Measurements from ENCODE around the gene NYAP1.
"Not testable (repeated sequence)": the region's sequence is repeated elsewhere in the genome, so short reads cannot be mapped to it uniquely, and the experiment has no call there.

The NYAP1 gene

DNA sequence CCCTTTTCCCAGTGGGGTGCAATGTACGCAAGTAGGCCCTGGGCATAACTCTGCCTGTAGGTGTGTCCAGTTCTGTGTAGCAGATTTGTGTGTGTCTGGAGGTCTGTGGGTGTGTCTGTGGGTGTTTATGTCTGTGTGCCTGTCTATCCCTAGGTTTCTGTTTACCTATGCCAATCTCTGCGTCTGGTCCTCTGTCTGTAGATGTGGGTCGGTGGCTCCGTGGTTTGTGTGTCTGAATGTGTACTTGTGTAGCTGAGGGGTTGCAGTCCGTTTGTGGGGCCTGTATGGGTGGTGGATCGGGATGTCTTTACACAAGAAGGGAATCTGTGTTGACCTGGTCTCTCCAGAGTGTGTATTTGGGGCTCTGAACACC, 932 bp downstream of the NYAP1 start:
- no peak for DNase-seq

DNA sequence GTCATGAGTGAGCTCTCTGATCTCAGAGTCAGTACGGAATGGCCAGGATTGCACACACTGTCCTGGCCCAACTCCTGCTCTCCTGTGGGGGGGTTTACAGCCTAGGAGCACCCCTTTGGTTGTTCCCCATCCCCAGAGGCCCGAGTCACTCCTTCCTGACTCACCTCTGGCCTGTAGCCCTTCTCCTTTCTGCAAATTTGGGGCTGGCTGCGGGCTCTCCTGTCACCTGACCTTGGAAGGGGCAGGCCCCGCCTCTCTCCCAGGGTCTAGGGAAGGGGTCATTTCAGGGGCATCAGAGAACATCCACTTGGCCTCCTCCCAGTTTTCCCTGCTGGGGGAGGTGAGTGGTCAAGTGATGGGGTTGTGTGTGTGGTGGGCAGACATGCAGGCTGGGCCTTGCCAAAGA, 1.7 kb downstream of the NYAP1 start:
- no peak for DNase-seq

DNA sequence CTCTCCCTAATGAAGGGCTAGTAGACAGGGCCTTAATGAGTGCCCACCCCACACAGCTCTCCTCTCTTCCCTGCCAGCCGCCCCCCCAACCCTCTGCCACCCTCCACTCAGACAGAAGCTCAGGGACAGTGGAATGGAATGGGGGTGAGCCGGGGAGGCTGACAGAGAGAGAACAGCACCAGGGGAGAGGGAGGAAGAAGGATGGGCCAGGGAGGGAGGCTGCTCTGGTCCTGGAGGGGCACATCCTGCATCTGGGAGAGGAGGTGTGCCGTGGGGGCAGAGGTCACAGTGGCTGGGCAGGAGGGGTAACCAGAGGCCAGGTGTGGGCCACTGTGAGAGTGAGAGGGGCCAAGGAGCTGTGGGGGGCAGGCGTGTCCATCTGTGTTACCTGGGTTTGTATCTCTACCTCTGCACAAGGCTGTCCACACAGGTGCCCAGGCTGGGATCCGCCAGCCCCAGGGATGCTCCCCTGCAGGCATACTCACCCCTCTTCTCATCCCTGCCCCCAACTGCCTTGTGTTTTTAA, 2.4 kb downstream of the NYAP1 start:
- no peak for DNase-seq

DNA sequence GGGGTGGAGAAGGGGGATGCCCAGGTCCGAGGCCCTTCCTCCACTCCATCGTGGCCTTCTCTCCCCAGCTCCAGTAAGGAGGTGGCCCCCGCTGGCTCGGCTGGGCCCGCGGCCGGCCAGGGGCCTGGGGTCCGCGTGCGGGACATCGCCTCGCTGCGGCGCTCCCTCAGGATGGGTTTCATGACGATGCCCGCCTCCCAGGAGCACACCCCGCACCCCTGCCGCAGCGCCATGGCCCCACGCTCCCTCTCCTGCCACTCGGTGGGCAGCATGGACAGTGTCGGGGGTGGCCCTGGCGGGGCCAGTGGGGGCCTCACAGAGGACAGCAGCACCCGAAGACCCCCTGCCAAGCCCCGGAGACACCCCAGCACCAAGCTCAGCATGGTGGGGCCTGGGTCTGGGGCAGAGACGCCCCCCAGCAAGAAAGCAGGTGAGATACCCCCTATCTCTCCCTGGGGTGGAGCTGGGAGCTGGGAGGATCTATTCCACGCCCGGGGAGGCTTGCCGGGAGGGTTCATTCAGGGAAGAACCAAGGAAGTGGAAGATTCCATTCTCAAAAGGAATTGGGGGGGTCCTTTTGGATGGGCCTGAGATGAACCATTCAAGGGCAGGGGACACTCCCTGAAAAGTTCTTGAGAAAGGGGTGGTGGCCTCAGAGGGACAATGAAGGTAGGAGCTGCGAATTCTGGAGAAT, 3.2 kb downstream of the NYAP1 start:
- no peak for DNase-seq

DNA sequence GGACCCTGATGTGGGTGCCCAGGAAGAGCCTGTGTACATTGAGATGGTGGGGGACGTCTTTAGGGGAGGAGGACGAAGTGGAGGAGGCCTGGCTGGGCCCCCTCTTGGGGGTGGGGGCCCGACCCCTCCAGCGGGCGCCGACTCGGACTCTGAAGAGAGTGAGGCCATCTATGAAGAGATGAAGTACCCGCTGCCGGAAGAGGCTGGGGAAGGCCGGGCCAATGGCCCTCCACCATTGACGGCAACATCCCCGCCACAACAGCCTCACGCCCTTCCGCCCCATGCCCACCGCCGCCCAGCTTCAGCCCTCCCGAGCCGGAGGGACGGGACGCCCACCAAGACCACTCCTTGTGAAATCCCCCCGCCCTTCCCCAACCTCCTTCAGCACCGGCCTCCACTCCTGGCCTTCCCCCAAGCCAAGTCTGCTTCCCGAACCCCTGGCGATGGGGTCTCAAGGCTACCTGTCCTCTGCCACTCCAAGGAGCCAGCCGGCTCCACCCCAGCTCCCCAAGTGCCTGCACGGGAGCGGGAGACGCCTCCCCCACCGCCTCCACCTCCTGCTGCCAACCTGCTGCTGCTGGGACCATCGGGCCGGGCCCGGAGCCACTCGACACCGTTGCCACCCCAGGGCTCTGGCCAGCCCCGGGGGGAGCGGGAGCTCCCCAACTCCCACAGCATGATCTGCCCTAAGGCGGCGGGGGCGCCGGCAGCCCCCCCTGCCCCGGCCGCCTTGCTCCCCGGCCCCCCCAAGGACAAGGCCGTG, 4.8 kb downstream of the NYAP1 start:
- DNase-seq, result no peak

DNA sequence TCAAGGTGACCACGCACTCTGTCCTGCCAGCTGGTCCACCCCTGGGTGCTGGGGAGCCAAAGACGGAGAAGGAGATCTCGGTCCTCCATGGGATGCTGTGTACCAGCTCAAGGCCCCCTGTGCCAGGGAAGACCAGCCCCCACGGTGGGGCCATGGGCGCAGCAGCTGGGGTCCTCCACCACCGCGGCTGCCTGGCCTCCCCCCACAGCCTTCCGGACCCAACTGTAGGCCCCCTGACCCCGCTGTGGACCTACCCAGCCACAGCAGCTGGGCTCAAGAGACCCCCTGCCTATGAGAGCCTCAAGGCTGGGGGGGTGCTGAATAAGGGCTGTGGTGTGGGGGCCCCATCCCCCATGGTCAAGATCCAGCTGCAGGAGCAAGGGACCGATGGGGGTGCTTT, 5.4 kb downstream of the NYAP1 start:
- DNase-seq, result no peak

DNA sequence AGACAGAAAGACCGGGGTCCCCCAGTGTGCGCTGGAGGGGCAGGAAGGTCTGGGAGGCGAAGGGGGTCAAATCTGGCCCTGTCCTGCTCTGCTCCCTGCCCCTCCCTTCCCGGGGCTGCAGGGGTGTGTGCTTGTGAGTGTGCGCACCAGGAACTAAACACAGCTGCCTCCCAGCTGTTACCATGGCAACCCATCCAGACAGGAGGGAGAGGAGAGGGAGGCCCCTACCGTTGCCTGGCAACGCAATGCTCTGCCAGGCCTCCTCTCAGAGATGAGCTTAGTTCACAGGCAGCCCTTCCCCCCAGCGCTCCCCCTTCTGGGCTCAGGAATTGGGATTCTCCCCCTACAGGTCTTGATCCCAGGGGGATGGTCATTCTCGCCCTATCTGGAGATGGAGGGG, 6.1 kb downstream of the NYAP1 start:
- DNase-seq, result peak; percentile 35

DNA sequence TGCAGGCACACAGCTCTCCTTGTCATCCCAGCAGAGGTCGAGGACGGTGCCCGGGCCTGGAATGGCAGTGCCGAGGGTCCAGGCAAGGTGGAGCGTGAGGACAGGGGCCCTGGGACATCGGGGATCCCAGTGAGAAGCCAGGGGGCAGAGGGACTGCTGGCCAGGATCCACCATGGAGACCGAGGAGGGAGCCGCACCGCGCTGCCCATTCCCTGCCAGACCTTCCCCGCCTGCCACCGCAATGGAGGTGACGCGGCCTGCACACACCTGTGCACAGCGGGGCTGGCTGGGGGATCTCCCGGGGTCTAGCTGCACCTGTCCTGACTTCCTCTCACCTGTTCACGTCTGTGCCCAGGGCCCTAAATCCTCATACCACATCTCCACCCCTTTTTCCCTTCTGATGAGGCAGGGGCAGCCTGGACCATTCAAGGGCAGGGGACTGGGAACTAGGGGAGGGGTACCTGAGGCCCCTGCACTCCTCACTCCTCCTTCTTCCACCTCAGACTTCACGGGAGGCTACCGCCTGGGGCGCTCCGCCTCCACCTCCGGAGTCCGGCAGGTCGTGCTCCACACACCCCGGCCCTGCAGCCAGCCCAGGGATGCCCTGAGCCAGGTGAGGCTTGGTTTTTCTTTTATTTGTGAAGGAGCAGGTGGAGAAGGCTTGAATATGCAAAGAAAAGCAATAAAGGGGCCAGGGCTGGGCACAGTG, 6.9 kb downstream of the NYAP1 start:
- DNase-seq, result no peak

DNA sequence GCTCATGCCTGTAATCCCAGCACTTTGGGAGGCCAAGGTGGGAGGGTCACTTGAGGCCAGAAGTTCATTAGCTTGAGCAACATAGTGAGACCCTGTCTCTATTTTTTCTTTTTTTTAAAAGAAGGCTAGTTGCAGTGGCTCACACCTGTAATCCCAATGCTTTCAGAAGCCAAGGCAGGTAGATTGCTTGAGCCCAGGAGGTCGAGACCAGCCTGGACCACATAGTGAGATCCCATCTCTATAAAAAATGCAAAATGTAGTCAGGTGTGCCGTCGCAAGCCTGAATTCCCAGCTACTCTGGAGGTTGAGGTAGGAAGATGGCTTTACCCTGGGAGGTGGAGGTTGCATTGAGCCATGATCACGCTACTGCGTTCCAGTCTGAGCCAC, 7.5 kb downstream of the NYAP1 start:
- no peak for DNase-seq

DNA sequence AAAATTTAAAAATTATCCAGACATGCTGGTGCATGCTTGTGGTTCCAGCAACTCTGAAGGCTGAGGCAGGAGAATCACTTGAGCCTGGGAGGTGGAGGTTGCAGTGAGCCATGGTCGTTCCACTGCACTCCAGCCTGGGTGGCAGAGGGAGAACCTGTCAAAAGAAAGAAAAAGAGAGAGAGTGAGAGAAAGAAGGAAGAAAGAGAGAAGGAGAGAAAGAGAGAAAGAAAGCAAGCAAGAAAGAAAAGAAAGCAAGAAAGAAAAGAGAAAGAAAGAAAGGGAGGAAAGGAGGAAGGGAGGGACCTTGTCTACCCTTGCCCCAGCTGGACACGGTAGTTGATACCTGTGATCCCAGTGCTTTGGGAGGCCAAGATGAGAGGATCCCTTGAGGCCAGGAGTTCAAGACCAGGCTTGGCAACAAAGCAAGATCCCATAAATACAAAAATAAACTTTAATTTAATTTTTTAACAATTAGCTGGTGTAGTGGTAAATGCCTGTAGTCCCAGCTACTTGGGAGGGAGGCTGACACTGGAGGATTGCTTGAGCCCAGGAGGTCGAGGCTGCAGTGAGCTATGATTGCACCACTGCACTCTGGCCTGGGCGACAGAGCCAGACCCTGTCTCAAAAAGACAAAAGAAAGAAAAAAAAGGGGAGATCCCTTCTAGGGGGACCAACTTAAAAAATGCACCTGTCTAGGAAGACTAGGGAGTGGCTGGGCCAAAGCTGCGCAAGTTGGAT, 9.2 kb downstream of the NYAP1 start:
- DNase-seq, result no peak

DNA sequence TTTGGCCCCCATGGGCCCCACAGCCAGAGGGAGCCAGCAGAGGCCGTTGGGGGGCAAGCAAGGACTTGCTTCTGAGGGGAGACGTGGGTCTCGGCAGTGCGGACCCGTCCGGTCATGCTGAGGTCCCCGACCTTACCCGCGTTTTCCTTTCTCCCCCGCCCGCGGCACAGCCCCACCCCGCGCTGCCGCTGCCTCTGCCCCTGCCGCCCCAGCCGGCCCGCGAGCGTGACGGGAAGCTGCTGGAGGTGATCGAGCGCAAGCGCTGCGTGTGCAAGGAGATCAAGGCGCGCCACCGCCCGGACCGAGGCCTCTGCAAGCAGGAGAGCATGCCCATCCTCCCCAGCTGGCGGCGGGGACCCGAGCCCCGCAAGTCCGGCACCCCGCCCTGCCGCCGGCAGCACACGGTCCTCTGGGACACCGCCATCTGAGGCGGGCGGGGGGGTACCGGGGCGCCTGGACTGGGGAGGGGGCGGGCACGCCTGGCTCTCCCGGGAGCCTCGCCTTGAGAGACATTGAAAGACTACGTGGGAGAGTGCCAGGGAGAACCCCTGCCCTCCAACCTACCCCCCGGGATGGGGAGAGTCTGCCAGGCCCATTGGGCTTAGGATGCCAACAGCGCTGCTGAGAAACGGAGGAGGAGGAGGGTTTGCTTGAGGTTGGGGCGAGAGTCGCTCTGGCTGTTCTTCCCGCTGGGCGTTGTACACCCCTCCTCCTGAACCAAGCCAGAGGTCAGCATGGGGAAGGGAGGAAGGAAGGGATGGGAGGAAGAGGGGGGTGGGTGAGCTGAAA, 9.9 kb downstream of the NYAP1 start:
- DNase-seq, result peak; percentile 33

DNA sequence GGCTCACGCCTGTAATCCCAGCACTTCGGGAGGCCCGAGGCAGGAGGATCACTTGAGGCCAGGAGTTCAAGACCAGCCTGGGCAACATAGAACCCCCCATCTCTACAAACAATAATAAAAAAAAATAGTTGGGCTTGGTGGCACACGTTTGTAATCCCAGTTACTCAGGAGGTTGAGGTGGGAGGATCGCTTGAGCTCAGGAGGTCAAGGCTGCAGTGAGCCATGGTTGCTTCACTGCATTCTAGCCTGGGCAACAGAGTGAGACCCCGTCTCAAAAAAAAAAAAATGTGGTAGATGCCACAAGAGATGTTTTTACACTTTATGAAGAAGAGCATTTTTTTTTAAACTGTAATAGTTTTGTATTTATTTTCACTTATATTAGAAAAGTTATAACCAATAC, 12.8 kb downstream of the NYAP1 start:
- no peak for DNase-seq

DNA sequence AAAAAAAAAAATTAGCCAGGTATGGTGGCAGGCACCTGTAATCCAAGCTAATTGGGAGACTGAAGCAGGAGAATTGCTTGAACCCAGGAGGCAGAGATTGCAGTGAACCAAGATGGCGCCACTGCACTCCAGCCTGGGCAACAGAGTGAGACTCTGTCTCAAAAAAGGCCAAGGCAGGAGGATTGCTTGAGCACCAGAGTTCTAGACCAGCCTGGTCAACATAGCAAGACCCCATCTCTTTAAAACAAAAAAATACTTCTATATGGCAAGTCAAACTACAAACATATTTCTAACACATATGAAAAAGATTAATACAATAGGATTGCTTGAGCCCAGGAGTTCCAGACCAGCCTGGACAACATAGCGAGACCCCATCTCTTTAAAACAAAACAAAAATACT, 17.0 kb downstream of the NYAP1 start:
- not testable (repeated sequence) for DNase-seq

DNA sequence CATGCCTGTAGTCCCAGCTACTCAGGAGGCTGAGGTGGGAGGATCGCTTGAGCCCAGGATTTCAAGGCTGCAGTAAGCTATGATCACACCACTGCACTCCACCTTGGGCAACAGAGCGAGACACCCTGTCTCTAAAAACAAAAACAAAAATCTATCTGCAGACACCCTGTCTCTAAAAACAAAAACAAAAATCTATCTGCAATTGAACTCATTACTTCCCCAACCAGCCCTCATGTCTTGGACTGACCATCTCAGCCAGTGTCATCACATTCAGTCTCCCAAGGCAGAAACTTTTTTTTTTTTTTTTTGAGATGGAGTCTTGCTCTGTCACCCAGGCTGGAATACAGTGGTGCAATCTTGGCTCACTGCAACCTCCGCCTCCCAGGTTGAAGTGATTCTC, 20.3 kb downstream of the NYAP1 start:
- DNase-seq, result not testable (repeated sequence)

DNA sequence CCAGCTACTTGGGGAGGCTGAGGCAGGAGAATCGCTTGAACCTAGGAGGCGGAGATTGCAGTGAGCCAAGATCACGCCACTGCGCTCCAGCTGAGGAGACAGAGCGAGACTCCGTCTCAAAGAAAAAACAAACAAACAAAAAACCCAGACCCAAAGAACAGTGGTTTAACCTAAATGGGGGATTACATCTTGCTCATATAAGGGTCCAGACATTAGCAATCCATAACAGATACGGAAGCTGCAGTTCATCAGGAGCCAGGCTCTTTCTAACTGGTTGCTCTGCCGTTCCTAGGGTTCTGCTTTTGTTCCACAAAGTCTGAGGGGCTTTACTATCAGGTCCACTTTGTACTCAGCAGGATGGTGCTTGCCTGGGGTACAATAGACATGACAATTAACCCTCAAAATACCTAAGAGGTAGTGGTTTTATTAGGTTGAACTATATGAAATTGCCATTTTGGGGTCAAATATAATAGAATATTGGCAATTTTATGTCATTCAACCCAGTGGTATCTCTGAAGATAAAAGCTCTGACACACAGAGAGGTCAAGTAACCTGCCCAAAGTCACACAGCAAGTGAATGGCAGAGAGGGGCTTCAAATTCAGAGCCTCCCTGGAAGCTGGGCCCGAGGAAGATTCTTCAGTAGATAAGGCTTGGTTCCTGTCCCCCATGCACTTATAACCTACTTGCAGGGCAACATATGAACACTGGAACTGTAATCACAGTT, 21.3 kb downstream of the NYAP1 start:
- no peak for DNase-seq

DNA sequence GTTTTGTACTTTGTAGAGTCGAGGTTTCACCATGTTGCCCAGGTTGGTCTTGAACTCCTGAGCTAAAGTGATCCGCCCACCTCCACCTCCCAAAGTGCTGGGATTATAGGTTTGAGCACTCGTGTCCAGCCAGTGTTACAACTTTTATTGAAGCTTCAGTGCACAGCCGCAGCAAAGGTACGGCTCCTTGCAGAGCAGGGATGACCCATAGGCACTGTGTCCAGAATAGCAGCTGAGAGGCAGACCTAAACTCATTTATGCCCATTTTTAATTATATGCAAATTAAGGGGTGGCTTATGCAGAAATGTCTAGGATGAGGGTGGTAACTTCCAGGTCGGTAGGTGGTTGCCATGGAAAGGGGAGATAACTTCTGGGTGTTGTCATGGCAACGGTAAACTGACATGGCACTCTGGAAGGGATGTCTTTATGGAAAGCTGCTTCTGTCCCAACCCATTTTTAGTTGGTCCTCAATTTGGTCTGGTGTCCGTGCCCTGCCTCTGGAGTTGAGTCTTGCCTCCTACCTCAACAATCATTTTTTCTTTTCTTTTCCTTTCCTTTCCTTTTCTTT, 22.7 kb downstream of the NYAP1 start:
- no peak for DNase-seq

DNA sequence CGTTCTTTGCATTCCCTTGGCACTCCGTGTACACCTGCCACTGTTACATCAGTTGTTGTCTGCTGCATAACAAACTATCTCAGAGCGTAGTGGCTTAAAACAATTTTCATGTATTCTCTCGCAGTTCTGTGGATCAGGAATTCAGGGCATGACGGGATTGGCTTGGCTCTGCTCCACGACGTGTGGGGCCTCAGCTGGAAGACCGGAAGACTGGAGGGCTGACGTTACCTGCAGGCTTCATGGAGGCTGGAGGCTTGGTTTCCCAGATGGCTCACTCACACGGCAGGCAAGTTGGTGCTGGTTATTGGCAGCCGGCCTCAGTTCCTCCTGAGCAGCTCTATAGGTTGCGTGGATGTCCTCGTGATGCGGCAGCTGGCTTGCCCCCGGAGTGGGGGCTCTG, 25.5 kb downstream of the NYAP1 start:
- DNase-seq, result no peak

DNA sequence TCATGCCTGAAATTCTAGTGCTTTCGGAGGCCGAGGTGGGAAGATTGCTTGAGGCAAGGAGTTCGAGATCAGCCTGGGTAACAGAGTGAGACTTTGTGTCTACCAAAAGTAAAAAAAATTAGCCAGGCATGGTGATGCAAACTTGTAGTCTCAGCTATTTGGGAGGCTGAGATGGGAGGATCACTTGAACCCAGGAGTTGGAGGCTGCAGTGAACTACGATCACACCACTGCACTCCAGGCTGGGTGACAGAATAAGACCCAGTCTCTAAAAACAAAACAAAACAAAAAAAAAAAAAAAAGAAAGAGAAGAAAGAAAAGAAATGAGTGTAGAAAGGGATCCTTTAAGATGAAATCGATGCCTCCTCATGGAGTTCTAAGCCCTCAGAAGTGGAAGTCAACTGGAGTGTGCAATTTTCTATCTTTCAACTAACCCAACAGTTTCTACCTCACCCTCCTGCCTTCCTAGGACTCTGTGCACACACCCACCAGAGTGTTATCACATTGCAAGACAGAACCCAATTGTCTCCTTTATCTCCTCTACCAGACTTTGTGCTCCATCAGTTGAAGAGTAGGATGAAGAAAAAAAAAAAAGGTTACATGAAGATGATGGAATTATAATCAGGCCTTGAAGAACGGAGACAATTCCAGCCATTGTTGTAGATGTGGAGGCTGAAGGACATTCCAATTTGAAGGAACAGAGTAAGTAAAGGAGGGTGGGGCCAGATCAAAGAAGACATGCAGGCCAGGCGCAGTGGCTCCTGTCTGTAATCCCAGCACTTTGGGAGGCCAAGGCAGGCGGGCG, 26.9 kb downstream of the NYAP1 start:
- DNase-seq, result no peak

DNA sequence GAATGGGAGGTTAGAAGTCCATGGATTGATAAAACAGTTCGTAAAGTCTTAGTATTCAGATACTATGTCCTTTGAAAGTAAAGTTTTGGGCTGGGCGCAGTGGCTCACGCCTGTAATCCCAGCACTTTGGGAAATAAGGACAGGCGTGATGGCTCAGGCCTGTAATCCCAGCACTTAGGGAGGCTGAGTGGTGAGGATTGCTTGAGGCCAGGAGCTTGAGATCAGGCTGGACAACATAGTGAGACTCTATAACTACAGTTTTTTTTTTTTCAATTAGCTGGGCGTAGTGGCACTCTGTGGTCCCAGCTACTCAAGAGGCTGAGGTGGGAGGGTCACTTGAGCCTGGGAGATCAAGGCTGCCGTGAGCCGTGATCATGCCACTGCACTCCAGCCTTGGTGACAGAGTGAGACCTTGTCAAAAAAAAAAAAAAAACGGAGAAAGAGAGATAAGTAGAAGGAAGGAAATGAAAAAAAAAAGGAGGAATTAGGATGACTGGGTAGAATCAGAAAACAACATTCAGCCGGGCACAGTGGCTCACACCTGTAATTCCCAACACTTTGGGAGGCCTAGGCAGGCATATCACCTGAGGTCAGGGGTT, 29.6 kb downstream of the NYAP1 start:
- no peak for DNase-seq

DNA sequence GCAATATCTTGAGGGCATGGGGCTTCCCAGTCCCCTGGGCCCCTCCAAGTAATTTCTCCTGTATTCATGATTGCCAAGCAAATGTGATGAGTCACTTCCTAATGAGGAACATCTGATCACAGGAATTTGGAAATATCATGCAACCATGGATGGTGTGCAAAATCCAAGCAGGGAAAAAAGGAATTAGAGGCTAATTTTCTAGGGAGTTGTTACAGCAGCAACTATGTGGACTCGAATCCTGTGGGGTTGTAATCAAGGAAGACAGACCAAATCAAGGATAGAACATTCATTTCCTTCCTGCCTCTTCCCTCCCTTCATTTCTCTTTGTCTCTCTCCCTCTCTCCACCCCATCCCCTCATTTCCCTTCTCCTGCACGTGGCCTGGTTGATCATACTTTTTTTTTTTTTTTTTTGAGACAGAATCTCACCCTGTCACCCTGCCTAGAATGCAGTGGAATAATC, 31.4 kb downstream of the NYAP1 start:
- peak; percentile 21 for DNase-seq

All from suppressor macrophage treated with lipopolysaccharide for 4 hours (primary cell).